Stimulated activated CD8-positive, alpha-beta memory T cell treated with anti-CD3 and anti-CD28 coated beads, Interleukin-7, amount 100 ng/mL, for 48 hours (primary cell): ENCODE measurements around the gene USP43.
"Not testable (repeated sequence)": the region's sequence is repeated elsewhere in the genome, so short reads cannot be mapped to it uniquely, and the experiment has no call there.

ENCODE experiments used
- DNase-seq, 2 donors: peaks; one replicate each; pipeline ENCODE4 v3.0.0-alpha.2; 2020; ENCODE audit warnings: low read depth in 1 of 2; ENCODE audit errors: extremely low read depth in 1 of 2

The USP43 gene

GRCh38 chr17:9644910-9645751 lies at the start of gene USP43:
USP43 (plus strand) TSS chr17:9645517; CDS start chr17:9645633, 116 bp downstream.
- peak; percentile 6 to 39 for DNase-seq

- DNase-seq, result not testable (repeated sequence)
These were observed 47.7 kb upstream of the USP43 start for GRCh38 chr17:9597638-9598037.

- no peak for DNase-seq
These were observed 46.7 kb upstream of the USP43 start for GRCh38 chr17:9598661-9599060.

GRCh38 chr17:9604583-9604982 lies 40.7 kb upstream of the USP43 start:
- DNase-seq, result not testable (repeated sequence)

- no peak for DNase-seq
These were observed 38.9 kb upstream of the USP43 start for GRCh38 chr17:9606453-9606852.

GRCh38 chr17:9607058-9607457 lies 38.3 kb upstream of the USP43 start:
- DNase-seq, result not testable (repeated sequence)

GRCh38 chr17:9611557-9611956 lies 33.8 kb upstream of the USP43 start:
- DNase-seq, result no peak

- DNase-seq, result no peak
These were observed 33.3 kb upstream of the USP43 start for GRCh38 chr17:9612006-9612405.

GRCh38 chr17:9615486-9615885 lies 29.8 kb upstream of the USP43 start:
- DNase-seq, result no peak

- DNase-seq, result no peak
These were observed 22.4 kb upstream of the USP43 start for GRCh38 chr17:9622961-9623360.

GRCh38 chr17:9628509-9628908 lies 16.8 kb upstream of the USP43 start:
- no peak for DNase-seq

- DNase-seq, result no peak
These were observed 12.6 kb upstream of the USP43 start for GRCh38 chr17:9632741-9633140.

- DNase-seq, result no peak
These were observed 10.0 kb upstream of the USP43 start for GRCh38 chr17:9635340-9635739.

- no peak for DNase-seq
These were observed 8.8 kb upstream of the USP43 start for GRCh38 chr17:9636501-9636900.

- DNase-seq, result not testable (repeated sequence)
These were observed 4.9 kb upstream of the USP43 start for GRCh38 chr17:9640388-9640787.

GRCh38 chr17:9643611-9644010 lies 1.7 kb upstream of the USP43 start:
- no peak for DNase-seq

- DNase-seq, result peak; percentile 1 to 11
These were observed 681 bp downstream of the USP43 start for GRCh38 chr17:9645851-9646545.

GRCh38 chr17:9646546-9646885 lies 1.2 kb downstream of the USP43 start:
- no peak for DNase-seq

GRCh38 chr17:9647014-9647413 lies 1.7 kb downstream of the USP43 start:
- DNase-seq, result no peak

- no peak for DNase-seq
These were observed 3.3 kb downstream of the USP43 start for GRCh38 chr17:9648521-9649110.

GRCh38 chr17:9658593-9659211 lies 13.4 kb downstream of the USP43 start:
- DNase-seq, result no peak
